Stimulated activated memory B cell treated with anti-CD40 and anti-IgM and Interleukin-4, amounts not matched to agents 10 μg/mL and 1 μg/mL and 100 μg/mL, for 72 hours (primary cell): ENCODE data around the gene MED9.

Experiments used
- ATAC-seq: fragments of 150-1000 bp; cut with Tn5 transposase; 2 replicates; pipeline ENCODE4 v1.10.0; 2021
- H3K27ac Mint-ChIP-seq: one replicate; pipeline ENCODE4 v1.8.0; 2022; ENCODE audit warnings: mild to moderate bottlenecking, mixed read lengths
- H3K27me3 Mint-ChIP-seq: one replicate; pipeline ENCODE4 v1.8.0; 2022; ENCODE audit warnings: mixed read lengths
- H3K36me3 Mint-ChIP-seq: one replicate; pipeline ENCODE4 v1.8.0; 2022; ENCODE audit warnings: mixed read lengths
- H3K4me1 Mint-ChIP-seq: one replicate; pipeline ENCODE4 v1.8.0; 2022; ENCODE audit warnings: mixed read lengths
- H3K4me3 Mint-ChIP-seq: one replicate; pipeline ENCODE4 v1.8.0; 2022; ENCODE audit warnings: mild to moderate bottlenecking, moderate library complexity, mixed read lengths
- H3K9me3 Mint-ChIP-seq: one replicate; pipeline ENCODE4 v1.8.0; 2022; ENCODE audit warnings: mixed read lengths

MED9 gene

GRCh38 chr17:17523731-17524490 lies 47.1 kb downstream of the MED9 start:
- no peaks in the 10 kb centered on the region for H3K4me1 Mint-ChIP-seq
- no peaks in the 10 kb centered on the region for H3K9me3 Mint-ChIP-seq
- no peak overlapping the region for H3K4me3 Mint-ChIP-seq
- H3K27ac Mint-ChIP-seq = no peak overlapping the region
- ATAC-seq = no peak
- H3K36me3 Mint-ChIP-seq = peaks cover under 1% of the 10 kb centered on the region
- H3K27me3 Mint-ChIP-seq = no peaks in the 10 kb centered on the region

DNA sequence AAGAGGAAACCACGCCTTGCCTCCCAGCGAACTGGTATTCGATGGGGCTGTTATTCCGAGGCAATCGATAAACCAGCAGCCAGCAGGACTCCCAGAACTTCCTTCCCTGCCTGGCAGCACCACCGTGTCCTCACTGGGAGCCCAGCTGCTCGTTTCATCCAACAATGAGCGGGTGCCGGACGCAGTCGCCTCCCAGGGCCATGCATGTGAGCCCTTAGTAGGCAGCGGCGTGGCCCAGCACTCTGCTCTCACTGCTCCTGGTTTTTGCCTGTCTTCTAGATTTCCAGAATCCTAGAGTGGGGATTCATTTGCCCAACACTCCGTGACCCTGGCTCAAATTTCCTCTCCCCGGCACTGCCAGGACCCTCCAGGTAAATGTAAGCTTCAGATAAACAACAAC lies 48.5 kb downstream of the MED9 start:
- Mint-ChIP-seq H3K9me3 (no peaks in the 10 kb centered on the region), H3K27me3 (no peaks in the 10 kb centered on the region), H3K36me3 (no peaks in the 10 kb centered on the region), H3K4me1 (no peaks in the 10 kb centered on the region), H3K27ac (no peak overlapping the region), H3K4me3 (no peak overlapping the region)
- ATAC-seq = no peak

DNA sequence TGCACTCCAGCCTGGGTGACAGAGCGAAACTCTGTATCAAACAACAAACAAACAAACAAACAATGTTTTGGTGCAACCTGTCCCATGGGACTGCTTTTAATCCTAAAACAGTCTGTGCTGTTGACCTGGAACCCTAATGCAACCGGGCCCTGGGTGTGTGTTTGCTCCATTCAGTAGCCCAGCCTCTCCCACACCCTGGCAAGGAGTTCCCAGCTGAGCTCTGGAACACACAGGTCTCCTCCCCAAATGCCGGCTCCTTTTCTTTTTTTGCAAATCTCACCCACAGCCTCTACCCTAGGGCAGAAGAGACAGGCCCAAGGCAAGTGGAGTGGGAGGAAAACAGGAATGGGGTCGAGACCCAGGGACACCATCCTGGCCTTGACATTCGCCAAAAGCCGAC lies 49.2 kb downstream of the MED9 start:
- Mint-ChIP-seq H3K27ac (no peak overlapping the region), H3K9me3 (no peaks in the 10 kb centered on the region), H3K36me3 (no peaks in the 10 kb centered on the region), H3K4me1 (no peaks in the 10 kb centered on the region), H3K27me3 (no peaks in the 10 kb centered on the region), H3K4me3 (no peak overlapping the region)
- no peak for ATAC-seq

DNA sequence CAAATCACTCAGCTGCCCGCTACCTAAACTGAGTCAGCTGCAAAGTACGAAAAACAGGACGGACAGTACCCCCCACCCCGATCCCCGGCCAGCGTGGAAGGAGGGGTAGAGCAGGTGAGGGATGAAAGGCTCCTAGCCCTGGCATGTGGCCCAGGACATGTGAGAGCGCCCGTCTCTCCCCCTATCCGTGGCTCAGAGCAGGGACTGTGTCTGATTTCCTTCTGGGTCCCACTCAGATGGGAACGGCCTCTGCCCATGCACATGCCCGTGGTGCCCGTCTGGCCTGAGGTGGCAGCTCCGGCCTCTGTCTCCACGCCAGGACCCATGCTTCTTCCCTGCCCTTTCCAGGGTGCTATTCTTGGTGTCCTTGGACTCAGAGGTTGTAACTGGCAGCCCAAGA lies 49.6 kb downstream of the MED9 start:
- Mint-ChIP-seq H3K4me1 (no peaks in the 10 kb centered on the region), H3K36me3 (no peaks in the 10 kb centered on the region), H3K9me3 (no peaks in the 10 kb centered on the region), H3K27me3 (no peaks in the 10 kb centered on the region), H3K27ac (no peak overlapping the region), H3K4me3 (no peak overlapping the region)
- no peak for ATAC-seq

DNA sequence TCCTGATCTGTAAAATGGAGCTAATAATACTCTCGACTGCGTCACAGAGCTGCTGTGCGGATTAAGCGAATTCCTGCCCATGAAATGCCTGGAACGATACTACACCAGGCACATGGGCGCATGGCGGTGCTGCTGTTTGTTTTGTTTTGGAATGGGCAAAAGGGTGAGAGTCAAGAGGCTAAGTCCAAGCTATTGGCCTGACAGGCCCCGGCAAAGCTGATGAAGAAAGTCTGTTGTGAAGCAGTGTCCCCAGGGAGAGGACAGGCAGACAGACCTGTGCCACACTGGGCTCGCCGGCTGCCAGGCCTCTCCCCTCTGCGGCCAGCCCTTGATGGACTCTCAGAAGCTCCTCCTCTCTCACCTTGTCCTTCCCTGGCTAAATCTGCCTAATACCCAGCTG lies 50.7 kb downstream of the MED9 start:
- H3K4me1 Mint-ChIP-seq = no peaks in the 10 kb centered on the region
- no peak overlapping the region for H3K27ac Mint-ChIP-seq
- H3K9me3 Mint-ChIP-seq = no peaks in the 10 kb centered on the region
- H3K36me3 Mint-ChIP-seq = no peaks in the 10 kb centered on the region
- H3K4me3 Mint-ChIP-seq = no peak overlapping the region
- no peak for ATAC-seq
- no peaks in the 10 kb centered on the region for H3K27me3 Mint-ChIP-seq

DNA sequence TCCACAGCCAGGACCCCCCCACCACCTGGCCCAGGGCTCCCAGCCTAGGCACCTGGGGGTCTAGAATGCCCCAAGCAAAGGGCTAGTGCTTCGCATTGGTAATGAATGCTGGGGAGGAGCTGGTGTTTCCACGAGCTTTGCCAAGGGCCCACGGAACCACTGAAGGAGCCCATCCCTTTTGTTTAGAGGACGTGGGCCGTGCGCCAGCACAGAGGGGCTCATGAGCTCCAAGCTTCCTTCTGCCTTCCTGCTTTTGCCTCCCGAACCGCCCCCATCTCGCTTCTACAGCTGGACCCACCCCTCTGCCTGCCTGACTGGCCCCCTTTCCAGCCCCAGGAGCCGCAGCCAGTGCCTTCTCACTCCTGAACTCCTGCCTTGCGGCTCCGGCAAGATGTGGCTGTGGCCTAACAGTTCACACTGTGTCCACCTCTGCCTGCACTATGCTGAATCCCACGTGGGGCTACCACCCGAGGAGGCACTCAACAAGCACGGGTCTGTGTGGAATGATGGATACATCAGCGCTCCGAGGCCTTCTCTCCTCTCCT lies 51.2 kb downstream of the MED9 start:
- Mint-ChIP-seq H3K4me3 (no peak overlapping the region), H3K27me3 (no peaks in the 10 kb centered on the region), H3K9me3 (no peaks in the 10 kb centered on the region), H3K27ac (no peak overlapping the region), H3K36me3 (no peaks in the 10 kb centered on the region), H3K4me1 (no peaks in the 10 kb centered on the region)
- ATAC-seq = no peak

DNA sequence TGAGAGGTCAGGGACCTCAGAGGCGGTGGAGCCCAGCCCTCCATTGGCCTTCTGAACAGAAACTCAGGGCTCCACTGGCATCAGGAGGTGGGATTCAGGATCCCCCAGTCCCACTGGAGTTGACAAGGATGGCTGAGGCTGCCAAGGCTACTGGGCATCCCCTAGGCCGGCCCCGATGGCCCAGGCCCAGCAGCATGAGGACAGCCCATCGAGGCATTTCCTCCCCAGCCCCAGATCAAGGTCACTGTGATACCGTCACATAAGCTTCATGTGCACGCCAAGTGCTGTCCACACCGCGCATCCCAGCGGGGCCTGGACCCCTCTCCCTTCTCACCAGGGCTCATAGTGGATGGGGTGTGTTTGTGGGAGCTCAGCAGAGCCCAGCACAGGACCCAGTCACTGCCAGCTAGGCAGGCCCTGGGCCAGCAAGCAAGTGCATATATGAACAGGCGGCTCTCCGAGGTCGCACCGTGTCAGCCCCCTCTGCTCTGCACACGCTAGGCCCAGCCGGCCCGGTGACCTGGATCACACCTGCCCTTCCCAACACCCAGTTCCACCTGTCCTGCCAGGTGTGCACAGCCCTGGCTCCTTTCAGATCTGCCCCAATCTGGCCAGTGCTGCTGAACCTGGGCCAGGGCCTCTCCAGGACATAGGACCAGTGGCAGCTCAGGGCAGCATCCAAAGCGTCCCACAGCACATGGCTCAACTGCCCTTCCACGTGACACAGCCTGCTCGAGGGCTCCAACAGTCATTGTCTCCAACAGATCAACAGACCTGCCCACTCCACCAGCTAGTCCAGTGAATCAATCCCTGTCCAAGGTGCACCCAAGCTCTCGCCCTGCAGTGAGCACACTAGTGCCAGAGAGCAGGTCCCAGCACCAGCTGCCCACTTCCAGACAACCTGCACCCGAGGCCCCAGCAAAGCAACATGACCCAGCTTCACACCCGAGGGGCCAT lies 52.2 kb downstream of the MED9 start:
- Mint-ChIP-seq H3K36me3 (no peaks in the 10 kb centered on the region), H3K4me1 (no peaks in the 10 kb centered on the region), H3K27me3 (no peaks in the 10 kb centered on the region), H3K27ac (no peak overlapping the region), H3K9me3 (no peaks in the 10 kb centered on the region), H3K4me3 (no peak overlapping the region)
- no peak for ATAC-seq

DNA sequence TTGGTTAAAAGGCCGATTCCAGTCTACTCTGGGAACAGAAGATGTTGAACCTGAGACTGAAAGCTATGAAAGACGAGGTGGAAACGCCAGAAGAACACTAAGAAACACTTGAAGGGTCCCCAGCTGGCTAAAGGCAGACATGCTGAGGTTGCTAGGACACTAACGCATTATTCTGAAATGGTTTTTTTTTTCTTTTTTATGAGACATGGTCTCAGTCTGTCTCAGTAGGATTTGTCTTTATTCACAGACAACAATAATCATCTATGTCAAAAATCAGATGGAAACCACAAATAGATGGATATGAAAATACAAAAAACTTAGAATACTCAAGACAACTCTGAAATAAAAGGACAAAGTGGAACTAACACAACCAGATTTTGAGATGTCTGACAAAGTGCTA lies 54.4 kb downstream of the MED9 start:
- ATAC-seq = no peak
- H3K9me3 Mint-ChIP-seq = no peaks in the 10 kb centered on the region
- no peak overlapping the region for H3K27ac Mint-ChIP-seq
- no peaks in the 10 kb centered on the region for H3K36me3 Mint-ChIP-seq
- no peaks in the 10 kb centered on the region for H3K27me3 Mint-ChIP-seq
- no peaks in the 10 kb centered on the region for H3K4me1 Mint-ChIP-seq
- no peak overlapping the region for H3K4me3 Mint-ChIP-seq

GRCh38 chr17:17532991-17533390 lies 56.2 kb downstream of the MED9 start:
- H3K27ac Mint-ChIP-seq = no peak overlapping the region
- no peaks in the 10 kb centered on the region for H3K4me1 Mint-ChIP-seq
- H3K36me3 Mint-ChIP-seq = no peaks in the 10 kb centered on the region
- ATAC-seq = no peak
- H3K4me3 Mint-ChIP-seq = no peak overlapping the region
- no peaks in the 10 kb centered on the region for H3K27me3 Mint-ChIP-seq
- H3K9me3 Mint-ChIP-seq = no peaks in the 10 kb centered on the region

DNA sequence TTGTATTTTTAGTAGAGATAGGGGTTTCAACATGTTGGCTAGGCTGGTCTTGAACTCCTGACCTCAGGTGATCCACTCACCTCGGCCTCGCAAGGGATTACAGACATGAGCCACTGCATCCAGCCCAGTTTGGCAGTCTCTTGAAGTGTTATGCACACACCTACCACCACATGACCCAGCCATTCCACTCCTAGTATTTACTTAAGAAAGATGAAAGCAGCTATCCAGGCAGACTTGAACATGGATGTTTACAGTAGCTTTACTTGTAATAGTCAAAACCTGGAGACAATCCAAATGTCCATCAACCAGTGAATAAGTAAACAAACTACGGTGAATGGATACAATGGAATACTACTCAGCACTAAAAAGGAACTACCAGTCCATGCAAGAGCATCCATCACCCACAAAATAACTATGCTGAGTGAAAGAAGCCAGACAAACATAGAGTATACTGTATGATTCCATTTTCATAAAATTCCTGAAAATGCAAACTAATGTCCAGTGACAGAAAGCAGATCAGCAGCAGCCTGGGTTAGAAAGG lies 57.2 kb downstream of the MED9 start:
- no peaks in the 10 kb centered on the region for H3K9me3 Mint-ChIP-seq
- H3K27ac Mint-ChIP-seq = no peak overlapping the region
- H3K4me3 Mint-ChIP-seq = no peak overlapping the region
- no peaks in the 10 kb centered on the region for H3K36me3 Mint-ChIP-seq
- no peaks in the 10 kb centered on the region for H3K27me3 Mint-ChIP-seq
- ATAC-seq = no peak
- H3K4me1 Mint-ChIP-seq = no peaks in the 10 kb centered on the region

- H3K4me3 Mint-ChIP-seq = no peak overlapping the region
- no peaks in the 10 kb centered on the region for H3K36me3 Mint-ChIP-seq
- H3K4me1 Mint-ChIP-seq = no peaks in the 10 kb centered on the region
- H3K9me3 Mint-ChIP-seq = no peaks in the 10 kb centered on the region
- H3K27me3 Mint-ChIP-seq = no peaks in the 10 kb centered on the region
- no peak overlapping the region for H3K27ac Mint-ChIP-seq
- no peak for ATAC-seq
Measured at GRCh38 chr17:17535957-17536356, 59.2 kb downstream of the MED9 start.

DNA sequence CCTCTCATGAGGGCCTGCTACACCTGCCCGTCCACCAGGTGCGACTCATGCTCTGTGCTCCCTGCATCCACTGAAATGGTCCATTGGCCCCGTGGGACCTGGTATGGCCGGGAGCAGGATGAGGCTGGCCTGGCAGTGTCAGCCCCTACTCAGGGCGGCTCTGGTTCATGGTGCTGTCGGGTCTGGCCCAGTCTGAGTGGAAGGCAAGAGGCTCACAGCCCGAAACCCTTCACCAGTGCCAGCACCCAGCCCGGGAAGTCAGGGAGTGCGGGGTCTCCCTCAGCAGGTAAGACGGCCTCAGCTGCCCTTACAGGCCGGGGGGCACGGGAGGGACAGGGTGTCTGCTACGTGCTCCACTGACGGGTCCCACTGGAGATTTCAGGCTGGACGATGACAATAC lies 59.9 kb downstream of the MED9 start:
- H3K27ac Mint-ChIP-seq = no peak overlapping the region
- H3K4me3 Mint-ChIP-seq = no peak overlapping the region
- H3K36me3 Mint-ChIP-seq = no peaks in the 10 kb centered on the region
- no peaks in the 10 kb centered on the region for H3K9me3 Mint-ChIP-seq
- H3K27me3 Mint-ChIP-seq = no peaks in the 10 kb centered on the region
- H3K4me1 Mint-ChIP-seq = no peaks in the 10 kb centered on the region
- ATAC-seq = no peak

DNA sequence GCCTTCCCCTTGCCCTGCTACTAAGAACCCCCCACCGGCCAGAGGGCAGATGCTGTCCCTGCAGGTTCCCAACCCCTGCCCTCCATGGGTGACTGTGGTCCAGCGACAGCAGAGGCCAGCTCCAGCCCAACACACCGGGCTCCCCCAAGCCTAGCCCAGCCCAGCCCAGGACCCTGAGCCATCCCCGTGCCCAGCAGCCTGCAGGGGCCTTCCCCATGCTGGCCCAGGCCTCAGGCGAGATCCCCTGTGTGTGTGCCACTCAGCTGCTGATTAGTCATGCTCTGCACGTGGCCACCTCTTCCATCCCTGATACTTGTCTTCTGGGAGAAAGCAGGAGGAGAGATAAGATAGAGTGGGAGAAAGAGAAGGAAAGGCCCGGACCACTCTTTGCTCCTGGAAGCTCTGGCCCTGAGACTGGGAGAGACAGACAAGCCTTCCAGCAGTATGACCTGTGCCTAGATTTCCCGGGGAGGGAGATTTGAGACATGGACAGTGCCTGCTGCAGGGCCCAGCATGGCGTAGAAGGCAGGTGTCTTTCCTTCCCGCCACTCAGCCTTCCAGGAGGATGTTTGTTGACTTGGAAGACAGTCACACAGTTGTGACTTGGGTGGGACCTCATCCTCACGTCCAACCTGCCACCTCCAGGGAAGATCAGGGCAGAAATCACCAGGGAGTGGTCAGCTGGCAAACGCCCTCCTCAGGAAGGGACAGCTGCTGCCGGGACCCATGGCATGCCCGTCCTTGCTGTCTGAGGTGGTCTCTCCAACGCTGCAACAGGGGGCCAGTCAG lies 60.7 kb downstream of the MED9 start:
- no peak overlapping the region for H3K27ac Mint-ChIP-seq
- peak; percentile 4 for ATAC-seq

GRCh38 chr17:17538417-17539391 lies 61.9 kb downstream of the MED9 start:
- no peak for ATAC-seq
- Mint-ChIP-seq H3K27ac (no peak overlapping the region), H3K36me3 (no peaks in the 10 kb centered on the region), H3K27me3 (no peaks in the 10 kb centered on the region), H3K4me3 (no peak overlapping the region), H3K9me3 (no peaks in the 10 kb centered on the region), H3K4me1 (no peaks in the 10 kb centered on the region)

More for the DNA sequence above, 60.7 kb downstream of the MED9 start:
- Mint-ChIP-seq H3K36me3 (no peaks in the 10 kb centered on the region), H3K9me3 (no peaks in the 10 kb centered on the region), H3K27me3 (no peaks in the 10 kb centered on the region), H3K4me3 (no peak overlapping the region), H3K4me1 (no peaks in the 10 kb centered on the region)
